Esophagus muscularis mucosa (tissue), 4 donors: ENCODE results near the gene GPX6. TPM values are rescaled to one million over a fixed set of nuclear protein-coding genes. Genes with fewer than 3 reads are reported as not detected.

Experiments
- DNase-seq: peaks from one replicate; pipeline ENCODE4 v3.0.0-alpha.2; 2017; ENCODE audit errors: extremely low spot score
- H3K27ac ChIP-seq, 4 donors: fragments of 200-600 bp; sonication (generic); replicated peaks in 1 of 4; 1 replicate in 3 of 4; 2 replicates in 1 of 4; pipeline ENCODE4 v1.5.1; 2016 to 2019; ENCODE audit warnings: mild to moderate bottlenecking in 1 of 4
- H3K27me3 ChIP-seq, 4 donors: fragments of 200-600 bp; sonication (generic); one replicate each; pipeline versions ENCODE4 v1.5.1 to v1.6.0; 2016 to 2019
- H3K36me3 ChIP-seq, 4 donors: fragments of 200-600 bp; sonication (generic); one replicate each; pipeline ENCODE4 v1.5.1; 2016 to 2019
- H3K4me1 ChIP-seq, 4 donors: fragments of 200-600 bp; sonication (generic); one replicate each; pipeline ENCODE4 v1.5.1; 2016 to 2019
- H3K4me3 ChIP-seq, 4 donors: fragments of 200-600 bp; sonication (generic); 1 replicate in 2 of 4; 2 replicates in 2 of 4; pipeline ENCODE4 v1.5.1; 2016 to 2019; ENCODE audit warnings: mild to moderate bottlenecking in 4 of 4, moderate library complexity in 1 of 4
- H3K9me3 ChIP-seq, 4 donors: fragments of 200-600 bp; sonication (generic); 1 replicate in 3 of 4; 2 replicates in 1 of 4; pipeline ENCODE4 v1.5.1; 2016 to 2019
- EP300 ChIP-seq: sonication (generic); formaldehyde crosslinking; IDR thresholded peaks from one replicate; pipeline ENCODE4 v1.6.1; 2017; ENCODE audit warnings: antibody characterized with exemption
- POLR2A ChIP-seq: fragments of 450-650 bp; IDR thresholded peaks from one replicate; pipeline ENCODE4 v1.6.1; 2017; ENCODE audit warnings: antibody characterized with exemption, moderate library complexity, mild to moderate bottlenecking, low read depth
- POLR2AphosphoS5 ChIP-seq, 2 donors: sonication (generic); formaldehyde crosslinking; IDR thresholded peaks; one replicate each; pipeline ENCODE4 v1.6.1; 2017; ENCODE audit warnings: antibody characterized with exemption in 2 of 2
- WGBS: methylation state at CpG from one replicate; pipeline ENCODE4 v1.1.5; 2018; 5-methylcytosine and 5-hydroxymethylcytosine counted together
- intact Hi-C: fragments of 100-400 bp; cut with DNase I; formaldehyde crosslinking; loops from one replicate; pipeline ENCODE4 v1.15.1; 2023
- total RNA-seq, 4 donors: library from RNA; depleted of rRNA; stranded (reverse); fragments of >200 nt; gene quantifications; one replicate each; pipeline versions ENCODE4 v1.1.0 to v1.2.1, GENCODE V29; 2016
- TF ChIP-seq, protein P1 (sequence below), 3 experiments: fragments of 200-600 bp in 2 of 3; fragments of 450-650 bp in 1 of 3; sonication (generic) in 2 of 3; IDR thresholded peaks; one replicate each; pipeline ENCODE4 v1.5.1; 2017 to 2019; ENCODE audit warnings: antibody characterized with exemption in 3 of 3, mild to moderate bottlenecking in 2 of 3, moderate library complexity in 1 of 3

The GPX6 gene
- total RNA-seq, 4 donors from 2014 or later, result not detected

DNA sequence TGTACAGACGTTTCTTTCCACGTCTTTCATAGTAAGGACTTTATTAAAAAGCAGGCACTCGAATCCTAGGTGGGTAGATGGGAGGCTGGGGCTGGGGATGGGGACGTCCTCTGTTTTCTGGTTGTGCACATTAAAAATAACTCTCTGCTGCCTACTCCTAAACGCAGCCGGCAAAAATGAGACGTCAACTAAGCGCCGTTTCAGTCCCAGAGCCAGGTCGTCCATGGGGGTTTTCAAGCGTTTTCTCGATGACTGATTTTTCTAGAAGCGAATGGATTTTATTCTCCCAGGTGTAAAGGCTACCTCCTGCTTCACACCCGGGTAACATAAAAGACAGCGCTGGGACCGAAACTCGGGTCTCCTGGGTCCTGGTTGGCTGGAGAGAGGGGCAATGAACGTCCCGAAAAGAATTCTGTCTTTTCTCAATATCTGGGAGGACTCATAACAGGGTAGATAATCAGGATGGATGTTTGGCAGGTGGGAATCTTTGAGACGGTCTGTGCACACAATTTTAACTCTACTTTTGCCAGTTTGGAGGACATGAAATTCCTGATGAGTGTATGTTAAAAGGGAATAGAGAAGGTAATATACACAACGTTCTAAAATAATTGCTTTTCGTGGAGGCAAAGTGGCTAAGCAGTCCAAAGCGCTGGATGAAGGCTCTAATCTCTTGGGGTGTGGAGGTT lies 25.2 kb downstream of the GPX6 start:
- peak overlapping the region; percentile 6 to 54 (median 40) for H3K4me3 ChIP-seq
- H3K27me3 ChIP-seq, result peaks cover 0 to 60% (median 3%) of the 10 kb centered on the region in 4 donors
- no peaks in the 10 kb centered on the region for H3K36me3 ChIP-seq
- intact Hi-C loops, result no loop called here
- TF ChIP-seq POLR2AphosphoS5 (IDR thresholded peaks at IDR 0.05), result no peak
- TF ChIP-seq POLR2A, result no peak
- no peak for TF ChIP-seq EP300
- TF ChIP-seq, protein P1, sequence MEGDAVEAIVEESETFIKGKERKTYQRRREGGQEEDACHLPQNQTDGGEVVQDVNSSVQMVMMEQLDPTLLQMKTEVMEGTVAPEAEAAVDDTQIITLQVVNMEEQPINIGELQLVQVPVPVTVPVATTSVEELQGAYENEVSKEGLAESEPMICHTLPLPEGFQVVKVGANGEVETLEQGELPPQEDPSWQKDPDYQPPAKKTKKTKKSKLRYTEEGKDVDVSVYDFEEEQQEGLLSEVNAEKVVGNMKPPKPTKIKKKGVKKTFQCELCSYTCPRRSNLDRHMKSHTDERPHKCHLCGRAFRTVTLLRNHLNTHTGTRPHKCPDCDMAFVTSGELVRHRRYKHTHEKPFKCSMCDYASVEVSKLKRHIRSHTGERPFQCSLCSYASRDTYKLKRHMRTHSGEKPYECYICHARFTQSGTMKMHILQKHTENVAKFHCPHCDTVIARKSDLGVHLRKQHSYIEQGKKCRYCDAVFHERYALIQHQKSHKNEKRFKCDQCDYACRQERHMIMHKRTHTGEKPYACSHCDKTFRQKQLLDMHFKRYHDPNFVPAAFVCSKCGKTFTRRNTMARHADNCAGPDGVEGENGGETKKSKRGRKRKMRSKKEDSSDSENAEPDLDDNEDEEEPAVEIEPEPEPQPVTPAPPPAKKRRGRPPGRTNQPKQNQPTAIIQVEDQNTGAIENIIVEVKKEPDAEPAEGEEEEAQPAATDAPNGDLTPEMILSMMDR (IDR thresholded peaks at IDR 0.05), result no peak
- peak; percentile 90 for DNase-seq
- no peaks in the 10 kb centered on the region for H3K9me3 ChIP-seq
- H3K27ac ChIP-seq, result peak overlapping the region in 2 of 4 donors; percentile 27 to 39
- H3K4me1 ChIP-seq, result peaks cover 0 to 12% (median 3%) of the 10 kb centered on the region in 4 donors
- 11% methylated on average over 23 of the region's 23 CpGs for WGBS

DNA sequence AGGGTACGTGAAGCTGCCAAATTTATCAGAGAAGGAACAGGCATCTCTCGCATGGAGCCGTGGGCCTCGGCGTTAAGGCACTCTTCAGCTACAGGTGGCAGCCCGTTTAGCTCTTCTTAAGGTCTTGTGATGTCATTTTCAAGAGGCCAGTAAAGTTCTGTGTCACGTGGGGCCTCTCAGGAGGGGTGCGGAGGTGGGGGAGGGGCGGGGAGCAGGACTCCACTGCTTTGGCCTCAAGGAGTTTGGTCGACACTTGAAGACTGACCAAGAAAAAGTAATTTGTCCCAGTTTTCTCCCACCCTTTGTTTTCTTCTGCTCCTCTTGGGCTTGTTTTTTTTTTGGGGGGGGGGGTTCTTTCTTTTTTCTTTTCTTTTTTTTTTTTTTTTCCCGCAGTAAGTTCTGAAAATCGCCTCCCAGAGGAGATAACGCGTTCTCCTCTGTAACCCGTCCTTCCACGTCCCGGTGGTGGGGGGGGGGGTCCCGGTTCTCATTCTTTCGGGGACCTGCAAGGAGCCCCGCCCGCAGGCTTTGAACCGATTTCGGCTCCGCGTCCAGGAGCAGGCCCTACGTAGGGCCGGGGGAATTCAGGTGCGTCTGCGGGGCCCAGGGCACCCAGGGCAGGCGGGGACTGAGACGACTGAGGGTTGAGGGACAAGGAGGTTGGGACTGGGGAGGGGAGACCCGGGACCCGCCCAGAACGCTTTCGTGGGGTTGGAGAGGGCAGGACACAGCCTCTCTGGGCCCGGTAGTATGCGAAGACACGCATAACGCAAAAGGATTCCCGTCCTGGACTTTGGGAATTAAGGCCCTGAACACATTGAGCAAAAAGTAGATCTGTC lies 26.0 kb downstream of the GPX6 start:
- peak overlapping the region in 2 of 4 donors; percentile 27 to 39 for H3K27ac ChIP-seq
- H3K9me3 ChIP-seq, result no peaks in the 10 kb centered on the region
- TF ChIP-seq POLR2AphosphoS5 (IDR thresholded peaks at IDR 0.05), result no peak
- TF ChIP-seq POLR2A, result no peak
- TF ChIP-seq, protein P1 (IDR thresholded peaks at IDR 0.05), result no peak
- TF ChIP-seq EP300, result no peak
- WGBS, result 7% methylated on average over 36 of the region's 40 CpGs
- no peaks in the 10 kb centered on the region for H3K36me3 ChIP-seq
- H3K4me3 ChIP-seq, result peak overlapping the region; percentile 6 to 54 (median 40)
- intact Hi-C loops, result no loop called here
- H3K27me3 ChIP-seq, result peaks cover 0 to 61% (median 3%) of the 10 kb centered on the region in 4 donors
- DNase-seq, result peak; percentile 62
- peaks cover 0 to 12% (median 3%) of the 10 kb centered on the region in 4 donors for H3K4me1 ChIP-seq

DNA sequence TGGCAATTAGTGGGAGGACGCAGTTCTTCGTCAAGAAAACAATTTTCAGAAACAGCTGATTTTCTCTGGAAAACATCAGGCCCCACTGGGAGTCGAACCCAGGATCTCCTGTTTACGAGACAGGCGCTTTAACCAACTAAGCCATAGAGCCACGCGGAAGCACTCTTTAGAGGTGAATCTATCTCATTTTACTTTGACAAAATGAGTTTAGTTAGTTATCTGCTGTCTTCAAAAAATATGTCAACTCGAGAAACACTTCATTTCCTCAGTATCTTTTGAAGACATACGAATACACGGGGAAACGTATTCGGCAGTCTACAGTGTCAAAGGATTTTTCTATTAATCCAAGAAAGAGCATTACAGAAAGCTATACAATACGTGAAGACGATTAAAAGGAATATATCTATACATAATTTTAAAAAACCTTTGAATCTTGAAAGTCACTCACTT lies 26.7 kb downstream of the GPX6 start:
- no peak for DNase-seq
- Histone ChIP-seq H3K36me3 (no peaks in the 10 kb centered on the region), H3K27ac (no peak overlapping the region), H3K27me3 (peaks cover 0 to 61% (median 3%) of the 10 kb centered on the region in 4 donors), H3K4me3 (peak overlapping the region in 3 of 4 donors; percentile 40 to 54 (median 41)), H3K9me3 (no peaks in the 10 kb centered on the region), H3K4me1 (peaks cover 0 to 12% (median 3%) of the 10 kb centered on the region in 4 donors)
- 38% methylated on average over 14 of the region's 14 CpGs for WGBS
- TF ChIP-seq, protein P1 (IDR thresholded peaks at IDR 0.05), result no peak
- TF ChIP-seq EP300 (no peak), POLR2A (no peak), POLR2AphosphoS5 (IDR thresholded peaks at IDR 0.05) (no peak)
- intact Hi-C loops, result no loop called here

DNA sequence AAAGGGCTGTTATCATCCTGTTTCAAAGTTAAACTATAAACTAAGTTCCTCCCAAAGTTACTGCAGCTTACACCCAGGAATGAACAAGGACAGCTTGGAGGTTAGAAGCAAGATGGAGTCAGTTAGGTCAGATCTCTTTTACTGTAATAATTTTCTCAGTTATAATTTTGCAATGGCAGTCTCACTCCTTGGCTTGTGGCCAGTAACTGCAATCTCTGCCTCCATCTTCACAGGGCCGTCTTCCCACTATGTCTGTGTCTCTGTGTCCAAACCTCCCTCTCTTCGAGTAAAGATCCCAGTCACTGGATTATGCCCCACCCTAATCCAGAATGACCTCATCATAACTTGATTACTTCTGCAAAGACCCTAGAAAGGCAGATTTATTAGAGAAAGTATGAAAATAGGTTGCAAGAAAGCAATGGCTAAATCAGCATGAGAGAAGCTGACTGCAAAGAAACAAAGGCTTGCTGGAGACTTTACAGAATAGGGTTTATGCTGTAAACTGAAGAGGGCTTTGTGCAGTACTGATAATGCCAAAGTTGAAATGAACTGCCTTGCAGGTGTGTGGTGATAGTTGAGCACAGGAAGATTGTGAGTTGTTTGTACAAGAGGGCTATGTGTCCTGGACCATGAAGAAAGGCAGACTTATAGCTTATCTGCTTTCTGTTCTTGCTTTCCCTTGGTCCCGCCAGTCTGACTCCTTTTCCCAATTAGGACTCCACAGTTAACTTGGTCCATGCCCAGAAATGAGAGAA lies 28.4 kb downstream of the GPX6 start:
- Histone ChIP-seq H3K27ac (no peak overlapping the region), H3K36me3 (no peaks in the 10 kb centered on the region), H3K4me1 (peaks cover 0 to 12% (median 3%) of the 10 kb centered on the region in 4 donors), H3K4me3 (no peak overlapping the region), H3K27me3 (peaks cover 0 to 67% (median 3%) of the 10 kb centered on the region in 4 donors), H3K9me3 (no peaks in the 10 kb centered on the region)
- intact Hi-C loops, result no loop called here
- WGBS, result 64% methylated on average over 3 of the region's 3 CpGs
- TF ChIP-seq POLR2A, result no peak
- TF ChIP-seq POLR2AphosphoS5 (IDR thresholded peaks at IDR 0.05), result no peak
- TF ChIP-seq, protein P1 (IDR thresholded peaks at IDR 0.05), result no peak
- no peak for TF ChIP-seq EP300
- no peak for DNase-seq
